MCF 10A (cell line): ENCODE measurements around the gene ADD1. TPM values are rescaled to one million over a fixed set of nuclear protein-coding genes. Genes with fewer than 3 reads are reported as not detected.

Source experiments
- BruUV-seq: library from RNA; stranded (reverse); fragments of 400-500 nt; replicated peaks from 2 replicates; lab custom pipeline; 2021; lab: Mats Ljungman, UMichigan
- CTCF ChIA-PET: fragments of 300-600 bp; sonication (Branson Sonifier 250); formaldehyde crosslinking; extraction: SDS; loops from one replicate; lab custom pipeline; 2021; ENCODE audit warnings: antibody characterized with exemption, inconsistent platforms; lab: Yijun Ruan, JAX
- POLR2A ChIA-PET: fragments of 300-600, 350-650 bp; sonication (Branson Sonifier 250); formaldehyde crosslinking; extraction: SDS; loops from one replicate; lab custom pipeline; 2020; ENCODE audit warnings: antibody characterized with exemption, inconsistent platforms; lab: Yijun Ruan, JAX
- DNase-seq: peaks from one replicate; pipeline ENCODE4 v3.0.0-alpha.2; 2018; ENCODE audit not compliant: unreplicated experiment
- H3K27ac Mint-ChIP-seq: one replicate; pipeline ENCODE4 v1.8.0; 2022; ENCODE audit warnings: mild to moderate bottlenecking, low read depth, mixed read lengths; ENCODE audit not compliant: unreplicated experiment
- H3K27me3 Mint-ChIP-seq: one replicate; pipeline ENCODE4 v1.8.0; 2022; ENCODE audit warnings: mixed read lengths; ENCODE audit not compliant: insufficient read depth, unreplicated experiment
- H3K36me3 Mint-ChIP-seq: one replicate; pipeline ENCODE4 v1.8.0; 2022; ENCODE audit warnings: mild to moderate bottlenecking, moderate library complexity, mixed read lengths; ENCODE audit not compliant: insufficient read depth, unreplicated experiment
- H3K4me1 Mint-ChIP-seq: one replicate; pipeline ENCODE4 v1.8.0; 2022; ENCODE audit warnings: mixed read lengths; ENCODE audit not compliant: insufficient read depth, unreplicated experiment
- H3K4me3 Mint-ChIP-seq: one replicate; pipeline ENCODE4 v1.8.0; 2022; ENCODE audit warnings: mild to moderate bottlenecking, moderate library complexity, mixed read lengths; ENCODE audit not compliant: unreplicated experiment
- H3K9me3 Mint-ChIP-seq: one replicate; pipeline ENCODE4 v1.8.0; 2022; ENCODE audit warnings: mixed read lengths; ENCODE audit not compliant: unreplicated experiment
- intact Hi-C: fragments of 100-400 bp; cut with micrococcal nuclease; formaldehyde crosslinking; loops from 2 replicates; pipeline ENCODE4 v1.14.1; 2022
- total RNA-seq: library from RNA; stranded (reverse); gene quantifications from 2 replicates; pipeline ENCODE4 v1.2.3, GENCODE V29; 2022
- TF ChIP-seq, protein P1 (sequence below): fragments of 200-600 bp; IDR thresholded peaks from one replicate; pipeline ENCODE4 v1.8.0; 2022; ENCODE audit warnings: antibody characterized with exemption, mild to moderate bottlenecking; ENCODE audit not compliant: unreplicated experiment

ADD1 gene
- total RNA-seq, 1 experiment from 2014 or later, result 131 TPM

DNA sequence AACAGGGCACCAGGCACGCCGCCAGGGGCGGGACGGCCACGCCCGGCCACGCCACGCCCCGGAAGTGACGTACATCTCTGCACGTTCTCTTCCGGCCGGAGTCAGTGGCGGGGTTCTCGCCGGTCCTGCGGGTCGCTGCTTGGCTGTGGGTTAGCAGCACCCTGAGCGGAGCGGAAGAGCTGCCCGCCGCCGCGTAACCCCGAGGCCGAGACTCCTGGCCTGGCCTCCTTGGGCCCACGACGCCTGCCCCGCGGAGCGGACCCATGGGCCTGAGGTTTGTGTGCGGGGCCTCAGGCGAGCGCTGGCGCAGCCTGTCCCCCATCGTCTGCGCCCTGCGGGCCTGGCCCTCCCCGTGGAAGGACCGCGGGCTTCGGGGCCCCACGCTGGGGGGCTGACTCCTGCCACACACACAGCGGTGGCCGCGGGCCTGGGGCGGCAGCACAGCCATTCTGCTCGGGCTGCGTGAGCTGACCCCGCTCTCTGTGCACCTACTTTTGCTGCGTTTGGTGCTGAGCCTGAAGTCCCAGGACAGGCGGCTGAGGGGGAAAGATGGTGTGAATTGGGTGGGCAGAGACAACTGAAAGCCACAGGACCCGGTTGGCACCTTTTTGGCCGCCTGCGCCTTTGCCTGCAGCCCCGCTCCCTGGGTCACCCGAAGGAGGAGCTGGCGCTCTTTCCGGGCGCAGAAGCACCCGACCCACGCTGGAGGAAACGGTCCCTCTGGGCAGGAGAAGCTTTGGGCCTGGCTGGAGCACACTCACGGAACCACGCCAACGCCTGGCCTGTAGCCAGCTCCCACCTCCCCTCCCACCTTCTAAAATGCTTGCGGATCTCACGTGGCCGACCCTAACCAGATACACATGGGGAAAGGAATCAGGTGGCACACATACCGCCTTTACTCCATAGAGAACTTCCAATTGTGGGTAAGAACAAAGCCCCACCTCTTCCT is 91.4 kb downstream of the ADD1 start:
- H3K27me3 Mint-ChIP-seq, result no peaks in the 10 kb centered on the region
- BruUV-seq, result no TSS peak
- H3K36me3 Mint-ChIP-seq, result peaks cover 60% of the 10 kb centered on the region
- intact Hi-C loops, result loop anchor here (5.0 kb wide), 1 partner anchor 93 kb away; the partner anchor contains the start of gene ADD1
- peak overlapping the region; percentile 76 for H3K4me3 Mint-ChIP-seq
- peak overlapping the region; percentile 84 for H3K27ac Mint-ChIP-seq
- ChIA-PET POLR2A (interaction anchor here (0.6 to 5.3 kb wide), 29 partner anchors 10 to 694 kb away, joined by 3 to 120 read pairs (median 5); partner anchors contain the start of genes FAM193A, GRK4, MXD4 and NOP14), CTCF (interaction anchor here (0.7 to 4.8 kb wide), 4 partner anchors 13 to 177 kb away, joined by 3 to 30 read pairs (median 4); no protein-coding TSS in a partner anchor)
- peak; percentile 89 for DNase-seq
- peaks cover 33% of the 10 kb centered on the region for H3K4me1 Mint-ChIP-seq
- TF ChIP-seq, protein P1, sequence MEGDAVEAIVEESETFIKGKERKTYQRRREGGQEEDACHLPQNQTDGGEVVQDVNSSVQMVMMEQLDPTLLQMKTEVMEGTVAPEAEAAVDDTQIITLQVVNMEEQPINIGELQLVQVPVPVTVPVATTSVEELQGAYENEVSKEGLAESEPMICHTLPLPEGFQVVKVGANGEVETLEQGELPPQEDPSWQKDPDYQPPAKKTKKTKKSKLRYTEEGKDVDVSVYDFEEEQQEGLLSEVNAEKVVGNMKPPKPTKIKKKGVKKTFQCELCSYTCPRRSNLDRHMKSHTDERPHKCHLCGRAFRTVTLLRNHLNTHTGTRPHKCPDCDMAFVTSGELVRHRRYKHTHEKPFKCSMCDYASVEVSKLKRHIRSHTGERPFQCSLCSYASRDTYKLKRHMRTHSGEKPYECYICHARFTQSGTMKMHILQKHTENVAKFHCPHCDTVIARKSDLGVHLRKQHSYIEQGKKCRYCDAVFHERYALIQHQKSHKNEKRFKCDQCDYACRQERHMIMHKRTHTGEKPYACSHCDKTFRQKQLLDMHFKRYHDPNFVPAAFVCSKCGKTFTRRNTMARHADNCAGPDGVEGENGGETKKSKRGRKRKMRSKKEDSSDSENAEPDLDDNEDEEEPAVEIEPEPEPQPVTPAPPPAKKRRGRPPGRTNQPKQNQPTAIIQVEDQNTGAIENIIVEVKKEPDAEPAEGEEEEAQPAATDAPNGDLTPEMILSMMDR, result no peak
- no peaks in the 10 kb centered on the region for H3K9me3 Mint-ChIP-seq

DNA sequence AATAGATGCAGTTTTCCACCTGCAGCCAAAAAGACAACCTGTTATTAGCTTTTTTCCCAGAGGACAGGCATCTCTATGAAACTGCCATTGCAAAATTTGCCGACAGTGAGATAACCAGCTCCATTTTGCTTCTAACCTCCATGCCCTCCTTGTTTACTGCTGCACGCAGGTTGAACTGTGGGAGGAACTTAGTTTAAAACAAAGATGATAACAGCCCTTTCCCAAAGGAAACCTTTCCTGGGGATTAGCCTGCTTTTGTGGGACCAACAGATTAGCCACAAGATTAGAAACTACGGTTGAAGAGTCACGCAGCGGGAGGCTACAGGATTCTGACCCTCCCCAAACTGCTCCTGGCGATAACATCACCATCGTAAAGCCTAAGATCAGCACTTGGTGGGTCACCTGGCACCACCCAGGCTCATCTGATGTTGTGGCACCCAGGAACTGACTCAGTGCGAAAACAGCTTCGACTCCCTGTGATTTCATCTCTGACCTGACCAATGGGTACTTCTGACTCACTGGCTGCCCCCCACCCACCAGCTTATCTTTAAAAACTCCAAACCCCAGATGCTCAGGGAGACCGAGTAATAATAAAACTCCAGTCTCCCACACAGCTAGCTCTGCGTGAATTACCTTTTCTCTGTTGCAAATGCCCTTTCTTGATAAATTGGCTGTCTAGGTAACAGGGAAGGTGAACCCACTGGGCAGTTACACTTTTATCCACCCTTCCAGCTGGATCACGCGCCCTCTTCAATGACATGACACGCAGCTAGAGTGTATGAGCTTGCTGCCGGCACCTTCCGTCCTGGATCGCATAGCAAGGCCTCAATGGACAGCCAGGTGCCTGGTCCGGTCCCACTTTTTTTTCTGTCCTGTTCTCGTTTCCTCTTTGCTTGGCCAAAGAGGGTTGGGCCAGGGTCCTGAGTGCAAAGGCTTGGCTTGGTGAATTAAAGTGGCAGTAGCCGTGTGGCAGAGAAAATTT is 92.4 kb downstream of the ADD1 start:
- intact Hi-C loops, result loop anchor here (1.0 to 5.0 kb wide), 4 partner anchors 27 to 179 kb away; partner anchors contain the start of genes ADD1, GRK4, NOP14 and TNIP2
- DNase-seq, result peak; percentile 72
- ChIA-PET POLR2A (interaction anchor here (0.6 to 5.3 kb wide), 36 partner anchors 9 to 695 kb away, joined by 3 to 120 read pairs (median 4); partner anchors contain the start of genes FAM193A, GRK4, MXD4 and NOP14), CTCF (interaction anchor here (0.7 to 4.8 kb wide), 5 partner anchors 12 to 178 kb away, joined by 3 to 30 read pairs (median 4); no protein-coding TSS in a partner anchor)
- H3K27ac Mint-ChIP-seq, result peak overlapping the region; percentile 84
- peak overlapping the region; percentile 76 for H3K4me3 Mint-ChIP-seq
- peaks cover 33% of the 10 kb centered on the region for H3K4me1 Mint-ChIP-seq
- H3K9me3 Mint-ChIP-seq, result no peaks in the 10 kb centered on the region
- peaks cover 60% of the 10 kb centered on the region for H3K36me3 Mint-ChIP-seq
- TF ChIP-seq, protein P1, result no peak
- TSS peak; percentile 85 for BruUV-seq
- H3K27me3 Mint-ChIP-seq, result no peaks in the 10 kb centered on the region

DNA sequence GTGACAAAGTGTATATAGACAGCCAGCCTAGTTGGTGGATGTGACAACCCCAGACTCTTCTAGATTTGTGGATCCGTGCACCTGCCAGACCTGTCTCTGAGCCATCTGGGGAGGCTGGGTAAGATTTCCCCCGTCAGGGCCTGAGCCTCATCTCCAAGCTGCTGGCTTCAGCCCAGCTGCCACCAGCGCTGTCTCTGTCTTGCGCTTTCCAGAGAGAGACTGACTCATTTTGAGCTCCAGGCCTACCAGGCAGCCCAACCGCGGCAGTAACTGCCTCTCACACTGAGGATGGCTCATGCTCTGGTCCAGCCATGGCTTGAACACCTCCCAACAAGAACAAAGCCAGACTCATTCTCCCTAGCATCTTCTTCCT is 93.1 kb downstream of the ADD1 start:
- Mint-ChIP-seq H3K4me3 (peak overlapping the region; percentile 76), H3K27ac (peak overlapping the region; percentile 84), H3K36me3 (peaks cover 62% of the 10 kb centered on the region), H3K4me1 (peaks cover 33% of the 10 kb centered on the region), H3K9me3 (no peaks in the 10 kb centered on the region), H3K27me3 (no peaks in the 10 kb centered on the region)
- intact Hi-C loops, result loop anchor here (1.0 to 5.0 kb wide), 4 partner anchors 26 to 180 kb away; partner anchors contain the start of genes ADD1, GRK4, NOP14 and TNIP2
- BruUV-seq, result no TSS peak
- ChIA-PET POLR2A (interaction anchor here (0.6 to 5.3 kb wide), 21 partner anchors 8 to 1263 kb away, joined by 3 to 120 read pairs (median 5); partner anchors contain the start of genes FAM193A, GRK4, NOP14 and TNIP2), CTCF (interaction anchor here (0.6 to 4.8 kb wide), 3 partner anchors 11 to 24 kb away, joined by 3 to 30 read pairs (median 5); no protein-coding TSS in a partner anchor)
- TF ChIP-seq, protein P1, result no peak
- DNase-seq, result peak; percentile 85
